MCF 10A (cell line): ENCODE measurements around the gene CCZ1B. TPM values are rescaled to one million over a fixed set of nuclear protein-coding genes. Genes with fewer than 3 reads are reported as not detected.
"Not testable (repeated sequence)": the region's sequence is repeated elsewhere in the genome, so short reads cannot be mapped to it uniquely, and the experiment has no call there.

Source experiments
- BruUV-seq: library from RNA; stranded (reverse); fragments of 400-500 nt; replicated peaks from 2 replicates; lab custom pipeline; 2021; lab: Mats Ljungman, UMichigan
- CTCF ChIA-PET: fragments of 300-600 bp; sonication (Branson Sonifier 250); formaldehyde crosslinking; extraction: SDS; loops from one replicate; lab custom pipeline; 2021; ENCODE audit warnings: antibody characterized with exemption, inconsistent platforms; lab: Yijun Ruan, JAX
- POLR2A ChIA-PET: fragments of 300-600, 350-650 bp; sonication (Branson Sonifier 250); formaldehyde crosslinking; extraction: SDS; loops from one replicate; lab custom pipeline; 2020; ENCODE audit warnings: antibody characterized with exemption, inconsistent platforms; lab: Yijun Ruan, JAX
- DNase-seq: peaks from one replicate; pipeline ENCODE4 v3.0.0-alpha.2; 2018; ENCODE audit not compliant: unreplicated experiment
- H3K27ac Mint-ChIP-seq: one replicate; pipeline ENCODE4 v1.8.0; 2022; ENCODE audit warnings: mild to moderate bottlenecking, low read depth, mixed read lengths; ENCODE audit not compliant: unreplicated experiment
- H3K27me3 Mint-ChIP-seq: one replicate; pipeline ENCODE4 v1.8.0; 2022; ENCODE audit warnings: mixed read lengths; ENCODE audit not compliant: insufficient read depth, unreplicated experiment
- H3K36me3 Mint-ChIP-seq: one replicate; pipeline ENCODE4 v1.8.0; 2022; ENCODE audit warnings: mild to moderate bottlenecking, moderate library complexity, mixed read lengths; ENCODE audit not compliant: insufficient read depth, unreplicated experiment
- H3K4me1 Mint-ChIP-seq: one replicate; pipeline ENCODE4 v1.8.0; 2022; ENCODE audit warnings: mixed read lengths; ENCODE audit not compliant: insufficient read depth, unreplicated experiment
- H3K4me3 Mint-ChIP-seq: one replicate; pipeline ENCODE4 v1.8.0; 2022; ENCODE audit warnings: mild to moderate bottlenecking, moderate library complexity, mixed read lengths; ENCODE audit not compliant: unreplicated experiment
- H3K9me3 Mint-ChIP-seq: one replicate; pipeline ENCODE4 v1.8.0; 2022; ENCODE audit warnings: mixed read lengths; ENCODE audit not compliant: unreplicated experiment
- CTCF ChIP-seq: fragments of 200-600 bp; IDR thresholded peaks from one replicate; pipeline ENCODE4 v1.8.0; 2022; ENCODE audit warnings: antibody characterized with exemption, mild to moderate bottlenecking; ENCODE audit not compliant: unreplicated experiment
- intact Hi-C: fragments of 100-400 bp; cut with micrococcal nuclease; formaldehyde crosslinking; loops from 2 replicates; pipeline ENCODE4 v1.14.1; 2022
- total RNA-seq: library from RNA; stranded (reverse); gene quantifications from 2 replicates; pipeline ENCODE4 v1.2.3, GENCODE V29; 2022

Gene CCZ1B
- total RNA-seq, 1 experiment from 2014 or later = 34.9 TPM

- DNase-seq, H3K36me3 Mint-ChIP-seq, H3K27ac Mint-ChIP-seq, H3K4me1 Mint-ChIP-seq, intact Hi-C loops, H3K9me3 Mint-ChIP-seq, POLR2A ChIA-PET, H3K27me3 Mint-ChIP-seq, H3K4me3 Mint-ChIP-seq, CTCF ChIA-PET, BruUV-seq: not testable (repeated sequence)
These were observed 17.0 kb upstream of the CCZ1B start for GRCh38 chr7:6843092-6843491.

DNA sequence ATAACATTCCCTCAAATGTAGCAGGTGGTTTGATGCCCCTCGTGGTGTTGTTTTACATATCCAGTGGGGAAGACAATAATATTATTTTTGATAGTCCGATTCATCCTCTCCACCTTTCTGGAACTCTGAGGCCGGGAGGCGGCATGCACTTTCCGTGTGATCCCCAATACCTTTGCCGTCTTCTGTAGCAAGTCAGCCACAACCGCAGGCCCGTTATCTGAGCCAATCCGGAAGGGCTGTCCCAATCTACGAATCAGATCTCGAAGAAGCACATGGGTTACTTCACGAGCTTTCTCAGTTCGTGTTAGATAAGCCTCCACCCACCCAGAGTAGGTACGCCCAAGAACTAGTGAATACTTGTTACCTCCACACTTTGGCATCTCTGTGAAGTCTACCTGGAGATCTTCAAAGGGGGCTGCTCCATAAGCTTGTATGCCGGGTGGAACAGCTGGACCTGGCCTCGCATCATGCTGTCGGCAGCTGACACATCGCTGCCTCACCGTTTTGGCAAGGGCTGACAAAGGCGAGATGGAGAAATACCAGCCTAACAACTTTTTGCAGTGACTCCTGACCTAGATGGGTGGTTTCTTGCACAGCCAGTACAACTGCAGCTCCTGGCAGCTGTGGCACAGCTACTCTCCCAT, 16.3 kb upstream of the CCZ1B start:
- H3K36me3 Mint-ChIP-seq, POLR2A ChIA-PET, BruUV-seq, H3K27ac Mint-ChIP-seq, intact Hi-C loops, H3K27me3 Mint-ChIP-seq, H3K9me3 Mint-ChIP-seq, H3K4me1 Mint-ChIP-seq: not testable (repeated sequence)
- DNase-seq = peak; percentile 51
- CTCF ChIA-PET = interaction anchor here (0.6 kb wide), 1 partner anchor 1066 kb away, joined by 3 read pairs; no protein-coding TSS in a partner anchor
- peak overlapping the region; percentile 19 for H3K4me3 Mint-ChIP-seq

DNA sequence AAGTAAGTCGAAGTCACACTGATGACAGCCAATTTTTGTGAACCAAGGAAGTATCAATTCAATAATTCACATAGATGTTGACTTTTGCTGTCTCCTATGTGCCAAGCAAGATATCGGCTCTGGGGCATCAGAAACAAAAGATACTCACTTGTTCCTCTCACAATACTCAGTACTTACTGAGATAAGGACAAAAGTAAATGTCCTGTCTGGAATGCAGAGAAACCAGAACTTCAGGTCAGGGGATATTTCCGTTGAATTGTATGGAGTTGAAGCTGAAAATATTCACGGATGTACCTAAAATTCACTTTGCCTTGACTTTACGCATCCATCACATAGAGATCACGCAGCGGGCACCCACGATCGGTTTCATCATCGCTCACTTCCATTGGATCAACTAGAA, 11.0 kb upstream of the CCZ1B start:
- intact Hi-C loops, H3K4me1 Mint-ChIP-seq, DNase-seq, H3K4me3 Mint-ChIP-seq, POLR2A ChIA-PET, H3K36me3 Mint-ChIP-seq, H3K27ac Mint-ChIP-seq, CTCF ChIA-PET, H3K9me3 Mint-ChIP-seq, BruUV-seq: not testable (repeated sequence)
- H3K27me3 Mint-ChIP-seq = peaks cover 17% of the 10 kb centered on the region

GRCh38 chr7:6835521-6835920, 9.4 kb upstream of the CCZ1B start:
- intact Hi-C loops, H3K4me3 Mint-ChIP-seq, BruUV-seq, H3K27ac Mint-ChIP-seq, DNase-seq, POLR2A ChIA-PET, H3K9me3 Mint-ChIP-seq, CTCF ChIA-PET, H3K4me1 Mint-ChIP-seq, H3K36me3 Mint-ChIP-seq: not testable (repeated sequence)
- H3K27me3 Mint-ChIP-seq = peaks cover 17% of the 10 kb centered on the region

DNA sequence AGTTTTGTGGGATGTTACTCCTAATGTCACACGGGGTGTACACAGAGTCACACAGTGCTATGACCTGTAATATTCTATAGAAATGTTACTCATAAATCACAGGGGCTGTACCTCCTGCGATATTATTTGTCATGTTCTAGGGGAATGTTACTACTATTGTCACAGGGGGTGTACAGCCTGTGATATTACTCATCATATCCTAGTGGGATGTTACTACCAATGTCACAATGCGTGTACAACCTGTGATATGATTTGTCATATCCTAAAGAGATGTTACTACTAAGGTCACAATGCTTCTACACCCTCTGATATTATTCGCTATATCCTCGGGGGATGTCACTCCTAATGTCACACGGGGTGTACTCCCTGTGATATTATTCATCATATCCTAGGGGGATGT, 7.6 kb upstream of the CCZ1B start:
- H3K4me1 Mint-ChIP-seq = no peaks in the 10 kb centered on the region
- CTCF ChIA-PET = no interaction called here
- no peak for TF ChIP-seq CTCF

GRCh38 chr7:6831018-6831725, 5.1 kb upstream of the CCZ1B start:
- intact Hi-C loops = no loop called here
- BruUV-seq = no TSS peak
- no peaks in the 10 kb centered on the region for H3K4me1 Mint-ChIP-seq
- H3K27me3 Mint-ChIP-seq = peaks cover 17% of the 10 kb centered on the region
- no peak for DNase-seq
- H3K27ac Mint-ChIP-seq = no peak overlapping the region
- ChIA-PET CTCF (no interaction called here), POLR2A (no interaction called here)
- no peaks in the 10 kb centered on the region for H3K9me3 Mint-ChIP-seq
- TF ChIP-seq CTCF = no peak
- no peak overlapping the region for H3K4me3 Mint-ChIP-seq
- no peaks in the 10 kb centered on the region for H3K36me3 Mint-ChIP-seq

More for the DNA sequence above, 7.6 kb upstream of the CCZ1B start:
- DNase-seq = no peak
- no TSS peak for BruUV-seq
- no peak overlapping the region for H3K4me3 Mint-ChIP-seq
- H3K36me3 Mint-ChIP-seq = no peaks in the 10 kb centered on the region
- intact Hi-C loops = no loop called here
- H3K27ac Mint-ChIP-seq = no peak overlapping the region
- H3K27me3 Mint-ChIP-seq = peaks cover 17% of the 10 kb centered on the region
- H3K9me3 Mint-ChIP-seq = no peaks in the 10 kb centered on the region
- POLR2A ChIA-PET = no interaction called here

- POLR2A ChIA-PET, CTCF ChIA-PET, BruUV-seq, H3K9me3 Mint-ChIP-seq, intact Hi-C loops, DNase-seq, H3K36me3 Mint-ChIP-seq, H3K27me3 Mint-ChIP-seq, H3K27ac Mint-ChIP-seq, H3K4me3 Mint-ChIP-seq, H3K4me1 Mint-ChIP-seq: not testable (repeated sequence)
These were observed 4.0 kb upstream of the CCZ1B start for GRCh38 chr7:6830026-6830425.

- DNase-seq, H3K27ac Mint-ChIP-seq, H3K4me1 Mint-ChIP-seq, H3K27me3 Mint-ChIP-seq, intact Hi-C loops, CTCF ChIA-PET, POLR2A ChIA-PET, H3K36me3 Mint-ChIP-seq, BruUV-seq, H3K4me3 Mint-ChIP-seq, H3K9me3 Mint-ChIP-seq: not testable (repeated sequence)
These were observed 3.5 kb upstream of the CCZ1B start for GRCh38 chr7:6829616-6830015.
